ENCODE data around the gene ZNF169.
"Not testable (repeated sequence)": the region's sequence is repeated elsewhere in the genome, so short reads cannot be mapped to it uniquely, and the experiment has no call there.

The ZNF169 gene

DNA sequence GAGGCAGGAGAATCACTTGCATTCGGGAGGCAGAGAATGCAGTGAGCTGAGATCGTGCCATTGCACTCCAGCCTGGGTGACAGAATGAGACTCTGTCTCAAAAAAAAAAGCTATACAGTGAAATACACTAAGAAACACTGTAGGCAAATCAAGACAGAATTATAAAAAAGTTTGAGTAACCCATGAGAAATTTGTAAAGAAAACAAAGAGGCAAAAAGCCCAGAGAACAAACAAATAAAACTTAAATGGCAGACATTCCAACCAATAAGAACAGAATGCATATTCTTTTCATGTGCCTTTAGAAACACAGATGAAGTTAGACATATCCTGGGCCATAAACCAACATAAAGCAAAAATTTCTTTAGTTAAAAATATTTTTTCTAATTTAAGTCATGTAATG lies 30.6 kb downstream of the ZNF169 start:
- H3K9ac ChIP-seq (ENCODE audit: low read depth, low read length), result no peak overlapping the region
- no peaks in the 10 kb centered on the region for H3K27me3 ChIP-seq (ENCODE audit: control insufficient read depth, insufficient read depth, low read length)
- H3K36me3 ChIP-seq (ENCODE audit: insufficient read depth, low read length), result peaks cover 6% of the 10 kb centered on the region
- no peaks in the 10 kb centered on the region for H3K9me3 ChIP-seq (replicated peaks; ENCODE audit: low read length)
- peaks cover 11% of the 10 kb centered on the region for H3K4me1 ChIP-seq (ENCODE audit: control insufficient read depth, insufficient read depth, low read length)
- H3K4me2 ChIP-seq (ENCODE audit: low read length), result no peak overlapping the region
- no peak overlapping the region for H3K4me3 ChIP-seq (ENCODE audit: low read length)

- H3K4me3 ChIP-seq (ENCODE audit: low read length), result no peak overlapping the region
Observed at GRCh38 chr9:94298949-94299599, 40.0 kb downstream of the ZNF169 start.

DNA sequence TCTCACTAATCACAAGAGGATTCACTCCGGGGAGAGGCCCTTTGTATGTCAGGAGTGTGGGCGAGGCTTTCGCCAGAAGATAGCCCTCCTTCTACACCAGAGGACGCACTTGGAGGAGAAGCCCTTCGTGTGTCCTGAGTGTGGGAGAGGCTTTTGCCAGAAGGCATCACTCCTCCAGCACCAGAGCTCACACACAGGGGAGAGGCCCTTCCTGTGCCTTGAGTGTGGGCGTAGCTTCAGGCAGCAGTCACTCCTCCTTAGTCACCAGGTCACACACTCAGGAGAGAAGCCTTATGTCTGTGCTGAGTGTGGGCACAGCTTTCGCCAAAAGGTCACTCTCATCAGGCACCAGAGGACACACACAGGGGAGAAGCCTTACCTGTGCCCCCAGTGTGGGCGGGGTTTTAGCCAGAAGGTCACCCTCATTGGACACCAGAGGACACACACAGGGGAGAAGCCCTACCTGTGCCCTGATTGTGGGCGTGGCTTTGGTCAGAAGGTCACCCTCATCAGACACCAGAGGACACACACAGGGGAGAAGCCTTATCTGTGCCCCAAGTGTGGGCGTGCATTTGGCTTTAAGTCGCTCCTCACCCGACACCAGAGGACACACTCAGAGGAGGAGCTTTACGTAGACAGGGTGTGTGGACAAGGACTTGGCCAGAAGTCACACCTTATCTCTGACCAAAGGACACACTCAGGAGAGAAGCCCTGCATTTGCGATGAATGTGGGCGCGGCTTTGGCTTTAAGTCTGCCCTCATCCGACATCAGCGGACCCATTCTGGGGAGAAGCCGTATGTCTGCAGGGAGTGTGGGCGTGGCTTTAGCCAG lies 41.6 kb downstream of the ZNF169 start:
- Histone ChIP-seq H3K9ac (ENCODE audit: low read depth, low read length) (no peak overlapping the region), H3K4me3 (ENCODE audit: low read length) (no peak overlapping the region), H3K9me3 (replicated peaks; ENCODE audit: low read length) (no peaks in the 10 kb centered on the region), H3K4me2 (ENCODE audit: low read length) (no peak overlapping the region), H3K4me1 (ENCODE audit: control insufficient read depth, insufficient read depth, low read length) (no peaks in the 10 kb centered on the region), H3K36me3 (ENCODE audit: insufficient read depth, low read length) (peaks cover 10% of the 10 kb centered on the region), H3K27me3 (ENCODE audit: control insufficient read depth, insufficient read depth, low read length) (no peaks in the 10 kb centered on the region)

More at GRCh38 chr9:94298949-94299599, 40.0 kb downstream of the ZNF169 start:
- H3K27me3 ChIP-seq (ENCODE audit: control insufficient read depth, insufficient read depth, low read length), result no peaks in the 10 kb centered on the region
- H3K36me3 ChIP-seq (ENCODE audit: insufficient read depth, low read length), result peaks cover 13% of the 10 kb centered on the region
- no peak overlapping the region for H3K4me2 ChIP-seq (ENCODE audit: low read length)
- no peak overlapping the region for H3K9ac ChIP-seq (ENCODE audit: low read depth, low read length)
- no peaks in the 10 kb centered on the region for H3K9me3 ChIP-seq (replicated peaks; ENCODE audit: low read length)
- no peaks in the 10 kb centered on the region for H3K4me1 ChIP-seq (ENCODE audit: control insufficient read depth, insufficient read depth, low read length)

DNA sequence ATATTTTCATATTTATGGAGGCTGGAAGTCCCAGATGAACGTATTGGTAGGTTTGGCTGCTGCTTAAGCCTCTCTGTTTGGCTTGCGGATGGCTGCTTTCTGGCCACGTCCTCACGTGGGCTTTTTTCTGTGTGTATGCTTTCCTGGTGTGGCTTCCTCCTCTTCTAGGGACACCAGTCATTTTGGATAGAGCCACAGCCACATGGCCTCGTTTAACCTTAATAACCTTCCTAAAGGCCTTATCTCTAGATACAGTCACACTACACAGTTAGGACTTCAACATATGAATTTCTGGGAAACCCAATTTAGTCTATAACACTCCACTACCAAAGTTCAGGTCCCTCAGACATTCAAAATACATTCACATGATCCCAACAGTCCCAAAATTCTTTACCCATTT lies 42.5 kb downstream of the ZNF169 start:
- Histone ChIP-seq H3K9me3 (replicated peaks; ENCODE audit: low read length) (no peaks in the 10 kb centered on the region), H3K4me1 (ENCODE audit: control insufficient read depth, insufficient read depth, low read length) (no peaks in the 10 kb centered on the region), H3K9ac (ENCODE audit: low read depth, low read length) (no peak overlapping the region), H3K27me3 (ENCODE audit: control insufficient read depth, insufficient read depth, low read length) (no peaks in the 10 kb centered on the region), H3K36me3 (ENCODE audit: insufficient read depth, low read length) (peaks cover 10% of the 10 kb centered on the region), H3K4me3 (ENCODE audit: low read length) (no peak overlapping the region), H3K4me2 (ENCODE audit: low read length) (no peak overlapping the region)

- peaks cover 10% of the 10 kb centered on the region for H3K36me3 ChIP-seq (ENCODE audit: insufficient read depth, low read length)
- no peak overlapping the region for H3K4me2 ChIP-seq (ENCODE audit: low read length)
- no peaks in the 10 kb centered on the region for H3K27me3 ChIP-seq (ENCODE audit: control insufficient read depth, insufficient read depth, low read length)
- no peaks in the 10 kb centered on the region for H3K9me3 ChIP-seq (replicated peaks; ENCODE audit: low read length)
- H3K4me3 ChIP-seq (ENCODE audit: low read length), result no peak overlapping the region
- no peaks in the 10 kb centered on the region for H3K4me1 ChIP-seq (ENCODE audit: control insufficient read depth, insufficient read depth, low read length)
- H3K9ac ChIP-seq (ENCODE audit: low read depth, low read length), result no peak overlapping the region
Observed at GRCh38 chr9:94302426-94302825, 43.3 kb downstream of the ZNF169 start.

- Histone ChIP-seq H3K4me2 (ENCODE audit: low read length) (no peak overlapping the region), H3K27me3 (ENCODE audit: control insufficient read depth, insufficient read depth, low read length) (no peaks in the 10 kb centered on the region), H3K9me3 (replicated peaks; ENCODE audit: low read length) (no peaks in the 10 kb centered on the region), H3K4me3 (ENCODE audit: low read length) (no peak overlapping the region), H3K9ac (ENCODE audit: low read depth, low read length) (no peak overlapping the region), H3K36me3 (ENCODE audit: insufficient read depth, low read length) (peaks cover 10% of the 10 kb centered on the region), H3K4me1 (ENCODE audit: control insufficient read depth, insufficient read depth, low read length) (no peaks in the 10 kb centered on the region)
Observed at GRCh38 chr9:94303321-94303720, 44.2 kb downstream of the ZNF169 start.

- H3K9me3 ChIP-seq (replicated peaks; ENCODE audit: low read length); H3K4me2 ChIP-seq (ENCODE audit: low read length); H3K36me3 ChIP-seq (ENCODE audit: insufficient read depth, low read length); H3K4me3 ChIP-seq (ENCODE audit: low read length); H3K4me1 ChIP-seq (ENCODE audit: control insufficient read depth, insufficient read depth, low read length); H3K9ac ChIP-seq (ENCODE audit: low read depth, low read length); H3K27me3 ChIP-seq (ENCODE audit: control insufficient read depth, insufficient read depth, low read length): not testable (repeated sequence)
Observed at GRCh38 chr9:94315034-94315984, 56.2 kb downstream of the ZNF169 start.

DNA sequence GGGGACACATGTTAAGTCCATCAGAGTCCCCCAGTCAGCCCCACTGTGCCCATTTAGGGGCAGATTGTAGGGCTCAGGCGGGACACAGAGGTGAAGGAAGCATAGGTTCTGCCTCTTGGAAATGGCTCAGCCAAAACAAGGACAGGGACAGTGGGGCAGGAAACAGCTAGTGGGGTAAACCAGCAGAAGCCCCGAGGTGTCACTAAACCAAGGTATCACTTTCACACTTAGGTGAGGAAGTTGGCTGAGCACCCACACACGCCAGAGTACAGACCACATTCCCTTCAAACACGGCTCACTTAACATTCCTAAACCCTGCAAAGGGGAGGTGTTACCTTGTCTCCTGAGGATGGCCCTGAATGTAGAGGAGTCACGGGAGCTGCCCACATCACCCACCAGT lies 57.1 kb downstream of the ZNF169 start:
- not testable (repeated sequence) for H3K9me3 ChIP-seq (replicated peaks; ENCODE audit: low read length); H3K27me3 ChIP-seq (ENCODE audit: control insufficient read depth, insufficient read depth, low read length); H3K4me3 ChIP-seq (ENCODE audit: low read length); H3K36me3 ChIP-seq (ENCODE audit: insufficient read depth, low read length); H3K4me1 ChIP-seq (ENCODE audit: control insufficient read depth, insufficient read depth, low read length); H3K9ac ChIP-seq (ENCODE audit: low read depth, low read length); H3K4me2 ChIP-seq (ENCODE audit: low read length)

DNA sequence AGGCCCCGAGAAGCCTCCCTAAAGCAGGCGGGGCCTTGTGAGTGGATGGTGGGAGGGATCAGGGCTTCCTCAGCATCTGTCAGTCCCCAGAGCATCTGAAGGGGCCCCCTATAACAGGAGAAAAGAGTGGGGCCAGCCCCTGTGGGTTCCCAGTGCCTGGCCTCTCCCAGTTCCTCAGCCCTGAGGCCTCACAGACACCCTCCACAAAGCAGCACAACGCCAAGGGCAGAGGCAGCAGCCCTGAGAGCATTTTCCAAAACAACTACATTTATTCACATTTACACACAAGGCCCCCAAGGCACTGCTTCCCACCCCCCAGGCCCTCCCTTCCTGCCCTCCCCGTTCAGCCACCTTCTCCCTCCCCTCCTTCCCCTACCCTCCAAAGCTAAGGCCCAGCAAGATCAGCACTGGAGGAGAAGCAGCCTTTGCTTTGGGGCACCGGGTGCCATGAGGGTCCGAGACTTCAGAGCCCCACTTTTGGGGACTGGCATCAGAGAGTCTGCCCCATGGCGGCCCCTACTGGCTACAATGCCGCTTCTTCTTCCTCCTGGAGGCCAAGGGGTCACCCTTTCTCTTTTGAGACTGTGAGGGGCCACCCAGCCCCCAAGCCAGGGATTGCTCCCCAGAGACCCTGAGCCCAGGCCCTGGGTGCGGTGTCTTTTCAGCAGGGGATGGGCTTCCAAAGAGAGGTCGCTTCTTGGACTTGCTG lies 59.0 kb downstream of the ZNF169 start:
- H3K4me2 ChIP-seq (ENCODE audit: low read length), result not testable (repeated sequence)

DNA sequence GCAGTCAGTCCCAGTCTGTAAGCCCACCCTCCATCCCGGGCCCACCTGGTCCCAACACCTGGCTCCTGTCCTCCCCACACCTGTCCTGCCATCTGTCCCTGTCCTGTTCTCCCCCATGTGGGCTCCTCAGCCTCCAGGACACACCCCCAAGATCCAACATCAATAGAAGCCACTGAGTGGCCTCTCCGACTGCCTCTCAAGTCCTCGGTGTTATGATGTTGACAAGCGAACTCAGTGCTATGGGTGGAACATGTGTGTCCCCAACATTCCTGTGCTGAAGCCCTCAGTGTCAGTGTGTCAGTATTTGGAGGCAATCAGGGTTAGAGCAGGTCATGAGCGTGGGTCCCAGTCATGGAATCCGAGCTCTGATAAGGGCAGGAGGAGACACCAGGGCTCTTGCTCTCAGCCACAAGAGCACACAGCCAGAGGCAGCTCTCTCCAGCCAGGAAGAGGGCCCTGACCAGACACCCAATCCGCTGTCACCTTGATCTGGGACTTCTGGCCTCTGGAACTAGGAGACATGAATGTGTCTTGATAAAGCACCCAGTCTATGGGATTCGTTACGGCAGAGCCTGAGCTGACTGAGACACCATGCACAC lies 63.3 kb downstream of the ZNF169 start:
- not testable (repeated sequence) for H3K9me3 ChIP-seq (replicated peaks; ENCODE audit: low read length); H3K36me3 ChIP-seq (ENCODE audit: insufficient read depth, low read length); H3K27me3 ChIP-seq (ENCODE audit: control insufficient read depth, insufficient read depth, low read length); H3K4me2 ChIP-seq (ENCODE audit: low read length); H3K4me1 ChIP-seq (ENCODE audit: control insufficient read depth, insufficient read depth, low read length); H3K4me3 ChIP-seq (ENCODE audit: low read length); H3K9ac ChIP-seq (ENCODE audit: low read depth, low read length)

More for the DNA sequence above, 59.0 kb downstream of the ZNF169 start:
- not testable (repeated sequence) for H3K4me1 ChIP-seq (ENCODE audit: control insufficient read depth, insufficient read depth, low read length); H3K9me3 ChIP-seq (replicated peaks; ENCODE audit: low read length); H3K27me3 ChIP-seq (ENCODE audit: control insufficient read depth, insufficient read depth, low read length); H3K36me3 ChIP-seq (ENCODE audit: insufficient read depth, low read length); H3K9ac ChIP-seq (ENCODE audit: low read depth, low read length); H3K4me3 ChIP-seq (ENCODE audit: low read length)
